Activated CD4-positive, alpha-beta T cell treated with anti-CD3 and anti-CD28 coated beads, Interleukin-10, Interleukin-2, amounts not matched to agents 100 ng/mL and 50 ng/mL, durations not matched to agents 16 hours and 8 hours (primary cell): ENCODE measurements around the gene YIF1A.
"Not testable (repeated sequence)": the region's sequence is repeated elsewhere in the genome, so short reads cannot be mapped to it uniquely, and the experiment has no call there.

Experiments
- DNase-seq: peaks from one replicate; pipeline ENCODE4 v3.0.0-alpha.2; 2020

The YIF1A gene

GRCh38 chr11:66310803-66311440 lies 22.0 kb upstream of the YIF1A start:
- DNase-seq, result not testable (repeated sequence)

- DNase-seq, result no peak
These were observed 21.4 kb upstream of the YIF1A start for GRCh38 chr11:66310324-66310723.

DNA sequence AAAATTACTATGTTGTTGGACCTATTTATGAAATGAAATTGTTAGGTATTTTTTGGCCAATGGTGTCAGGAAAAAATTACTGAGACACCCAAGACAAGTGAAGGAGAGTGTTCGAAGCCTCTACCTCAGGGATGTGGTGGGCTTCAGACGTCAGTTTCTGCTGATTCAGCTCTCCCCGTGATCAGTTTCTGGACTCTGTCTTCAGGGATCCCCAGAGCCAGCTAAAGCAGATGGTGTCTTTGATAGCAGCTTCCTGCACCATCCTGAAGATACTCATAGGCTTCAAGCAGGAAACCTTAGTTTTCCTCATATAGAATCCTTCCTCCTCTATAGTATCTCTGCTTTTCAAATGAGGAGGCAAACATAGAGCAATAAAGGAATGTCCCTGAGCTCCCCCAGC lies 20.5 kb upstream of the YIF1A start:
- DNase-seq, result no peak

GRCh38 chr11:66302656-66303055 lies 13.7 kb upstream of the YIF1A start:
- no peak for DNase-seq

GRCh38 chr11:66299186-66299585 lies 10.2 kb upstream of the YIF1A start:
- DNase-seq, result no peak

- DNase-seq, result no peak
These were observed 8.7 kb upstream of the YIF1A start for GRCh38 chr11:66297610-66298009.

DNA sequence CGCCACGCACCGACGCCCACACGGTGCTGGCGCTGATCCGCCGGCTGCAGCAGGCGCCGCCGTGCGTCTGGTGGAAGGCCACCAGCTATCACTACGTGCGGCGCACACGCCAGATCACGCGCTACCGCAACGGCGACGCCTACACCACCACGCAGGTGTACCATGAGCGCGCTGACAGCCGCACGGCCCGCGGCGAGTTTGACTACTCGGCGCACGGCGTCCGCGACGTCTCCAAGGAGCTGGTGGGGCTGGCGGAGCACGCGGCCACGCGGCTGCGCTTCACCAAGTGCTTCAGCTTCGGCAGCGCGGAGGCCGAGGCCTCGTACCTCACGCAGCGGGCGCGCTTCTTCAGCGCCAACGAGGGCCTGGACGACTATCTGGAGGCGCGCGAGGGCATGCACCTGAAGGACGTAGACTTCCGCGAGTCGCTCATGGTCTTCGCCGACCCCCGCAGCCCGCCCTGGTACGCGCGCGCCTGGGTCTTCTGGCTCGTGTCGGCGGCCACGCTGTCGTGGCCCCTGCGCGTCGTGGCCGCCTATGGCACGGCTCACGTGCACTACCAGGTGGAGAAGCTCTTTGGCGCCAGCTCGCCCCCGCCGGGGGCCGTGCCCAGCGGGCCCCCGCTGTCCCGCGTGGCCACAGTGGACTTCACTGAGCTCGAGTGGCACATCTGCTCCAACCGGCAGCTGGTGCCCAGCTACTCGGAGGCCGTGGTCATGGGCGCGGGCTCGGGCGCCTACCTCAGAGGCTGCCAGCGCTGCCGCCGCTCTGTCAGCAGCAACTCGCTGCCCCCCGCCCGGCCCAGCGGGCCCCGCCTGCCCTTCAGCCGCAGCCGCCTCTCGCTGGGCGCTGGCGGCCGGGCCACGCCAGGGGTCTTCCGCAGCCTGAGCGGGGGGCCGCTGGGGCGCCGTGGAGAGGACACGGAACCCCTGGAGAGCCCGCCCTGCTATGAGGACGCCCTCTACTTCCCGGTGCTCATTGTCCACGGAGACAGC lies 6.0 kb upstream of the YIF1A start:
- no peak for DNase-seq

GRCh38 chr11:66293777-66294625 lies 5.1 kb upstream of the YIF1A start:
- no peak for DNase-seq

GRCh38 chr11:66293352-66293751 lies 4.4 kb upstream of the YIF1A start:
- no peak for DNase-seq

DNA sequence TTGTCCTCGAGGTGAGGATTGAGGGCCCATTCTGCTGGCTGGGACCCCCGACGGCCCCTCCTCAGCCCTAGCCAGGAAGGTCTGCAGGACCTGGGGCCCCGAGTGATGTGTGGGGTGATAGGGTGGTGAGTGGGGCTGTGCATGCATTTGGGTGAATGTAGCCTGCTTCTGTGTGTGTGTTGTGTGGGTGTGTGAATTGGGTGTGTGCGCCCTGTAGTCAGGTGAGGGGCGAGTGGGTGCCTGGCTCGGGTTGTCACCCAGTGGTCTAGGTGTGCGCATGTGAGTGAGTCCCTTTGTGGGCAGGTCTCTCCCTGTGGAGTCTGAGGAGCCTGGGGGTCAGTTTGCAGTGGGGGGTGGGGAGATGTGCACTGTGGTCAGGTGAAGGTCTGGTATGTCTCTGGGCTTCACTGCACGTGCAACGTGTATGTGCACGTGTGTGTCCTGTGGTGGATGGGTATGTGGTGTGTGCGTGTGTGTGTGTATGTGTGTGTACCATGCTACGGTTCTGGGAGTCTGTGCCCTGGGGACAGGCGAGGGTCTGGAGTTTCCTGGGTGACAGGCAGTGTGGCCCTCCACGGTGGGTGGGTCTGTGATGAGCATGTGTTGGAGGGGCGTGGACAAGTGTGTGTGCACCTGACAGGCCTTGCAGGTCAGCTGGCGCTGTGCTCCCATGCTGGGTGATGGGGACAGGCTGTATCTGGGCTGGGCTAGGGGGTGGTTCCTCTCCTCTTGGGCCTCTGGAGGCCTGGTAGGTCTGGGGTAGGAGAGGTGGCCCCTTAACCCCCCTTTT lies 3.8 kb upstream of the YIF1A start:
- no peak for DNase-seq

- no peak for DNase-seq
These were observed 3.0 kb upstream of the YIF1A start, which contains the start of gene TMEM151A for GRCh38 chr11:66291706-66292542. Gene TMEM151A (plus strand): TSS chr11:66291894. CDS start chr11:66292014, 120 bp downstream.

- no peak for DNase-seq
These were observed 2.4 kb upstream of the YIF1A start for GRCh38 chr11:66291303-66291705.

GRCh38 chr11:66290330-66290621 lies 1.3 kb upstream of the YIF1A start:
- no peak for DNase-seq

DNA sequence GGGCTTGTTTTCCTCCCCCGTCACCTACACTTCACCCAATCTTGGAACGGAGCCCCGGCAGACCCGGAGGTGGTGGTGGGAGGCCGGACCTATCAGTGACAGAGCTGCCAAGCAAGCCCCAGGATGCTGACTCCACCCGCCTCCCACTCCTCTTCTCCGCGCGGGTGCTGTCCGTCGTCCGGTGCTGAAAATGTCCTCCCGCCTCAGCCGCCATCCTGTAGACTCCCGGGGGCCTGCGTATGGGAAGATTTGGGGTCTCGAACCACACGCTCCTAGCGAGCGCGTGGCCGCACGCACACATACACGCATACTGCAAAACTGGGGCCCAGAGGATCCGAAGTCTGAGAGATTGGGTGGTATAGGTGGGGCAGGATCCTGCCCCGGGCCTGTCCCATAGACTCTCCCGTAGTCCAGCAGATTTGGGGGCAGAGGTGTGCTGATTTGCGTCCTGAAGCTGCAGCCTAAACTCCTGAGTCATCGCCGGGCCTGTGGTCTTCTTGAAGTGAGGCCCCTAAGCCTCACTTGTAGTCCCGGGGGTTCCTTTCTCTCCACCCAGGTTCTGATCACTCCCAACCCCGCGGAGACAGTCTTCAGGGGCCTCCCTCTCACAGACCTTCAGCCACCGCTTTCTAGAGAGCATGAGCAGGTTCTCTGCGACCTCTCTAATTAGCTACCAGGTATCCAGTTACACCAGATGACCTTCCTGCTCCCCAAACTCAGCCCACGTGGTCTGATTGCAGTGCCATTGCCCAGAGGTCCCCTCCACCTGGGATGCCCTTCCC lies 796 bp upstream of the YIF1A start:
- DNase-seq, result peak; percentile 83

- DNase-seq, result no peak
These were observed 863 bp downstream of the YIF1A start for GRCh38 chr11:66287889-66288670.

DNA sequence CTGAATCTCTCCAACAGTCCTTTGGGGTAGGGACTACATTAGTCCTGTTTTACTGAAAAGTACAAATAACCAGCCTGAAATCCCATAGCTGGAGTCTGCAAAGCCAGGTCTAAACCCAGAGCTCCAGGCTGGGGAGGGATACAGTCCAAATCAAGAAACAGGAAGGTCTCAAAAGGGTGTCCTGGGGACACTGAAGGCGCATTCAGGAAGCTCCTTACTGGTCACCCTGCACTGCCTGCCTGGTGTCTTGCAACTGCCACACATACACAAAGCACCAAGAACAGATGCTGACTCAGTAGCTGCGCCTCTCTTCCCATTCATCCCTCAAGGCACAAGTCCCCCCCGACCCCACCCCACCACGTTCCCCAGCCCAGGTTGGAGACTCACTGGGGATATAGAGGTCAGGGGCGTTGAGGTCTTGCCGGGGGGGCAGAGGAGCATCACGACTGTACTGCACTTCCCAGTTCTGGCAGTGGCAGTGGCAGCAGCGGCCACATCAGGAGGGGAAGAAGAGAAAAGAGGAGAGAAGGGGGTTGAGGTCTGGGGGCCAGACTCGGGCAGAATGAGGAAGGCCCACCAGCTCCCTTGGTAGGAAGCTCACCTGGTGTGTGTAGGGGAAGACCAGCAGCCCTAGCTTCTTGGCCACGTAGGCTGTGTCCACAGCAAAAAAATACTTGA lies 1.6 kb downstream of the YIF1A start:
- no peak for DNase-seq

DNA sequence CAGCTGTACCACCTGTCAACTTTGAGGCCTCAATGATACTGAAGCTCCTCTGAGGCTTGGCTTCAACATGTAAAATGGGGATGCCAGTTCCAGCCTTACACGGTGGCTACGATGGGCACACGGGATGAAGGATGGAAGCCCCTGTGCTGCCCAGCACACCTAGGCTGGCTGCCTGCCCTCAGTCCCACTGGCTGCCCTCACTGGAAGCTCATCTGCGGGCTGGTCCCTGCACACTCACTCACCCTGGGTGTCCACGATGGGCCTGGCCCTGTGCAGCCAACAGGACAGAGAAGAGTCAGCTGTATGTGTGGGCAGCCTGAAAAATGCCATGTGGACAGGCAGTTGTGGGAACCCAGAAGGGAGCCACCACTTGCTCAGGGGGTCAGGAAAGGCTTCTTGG lies 2.2 kb downstream of the YIF1A start:
- DNase-seq, result no peak

DNA sequence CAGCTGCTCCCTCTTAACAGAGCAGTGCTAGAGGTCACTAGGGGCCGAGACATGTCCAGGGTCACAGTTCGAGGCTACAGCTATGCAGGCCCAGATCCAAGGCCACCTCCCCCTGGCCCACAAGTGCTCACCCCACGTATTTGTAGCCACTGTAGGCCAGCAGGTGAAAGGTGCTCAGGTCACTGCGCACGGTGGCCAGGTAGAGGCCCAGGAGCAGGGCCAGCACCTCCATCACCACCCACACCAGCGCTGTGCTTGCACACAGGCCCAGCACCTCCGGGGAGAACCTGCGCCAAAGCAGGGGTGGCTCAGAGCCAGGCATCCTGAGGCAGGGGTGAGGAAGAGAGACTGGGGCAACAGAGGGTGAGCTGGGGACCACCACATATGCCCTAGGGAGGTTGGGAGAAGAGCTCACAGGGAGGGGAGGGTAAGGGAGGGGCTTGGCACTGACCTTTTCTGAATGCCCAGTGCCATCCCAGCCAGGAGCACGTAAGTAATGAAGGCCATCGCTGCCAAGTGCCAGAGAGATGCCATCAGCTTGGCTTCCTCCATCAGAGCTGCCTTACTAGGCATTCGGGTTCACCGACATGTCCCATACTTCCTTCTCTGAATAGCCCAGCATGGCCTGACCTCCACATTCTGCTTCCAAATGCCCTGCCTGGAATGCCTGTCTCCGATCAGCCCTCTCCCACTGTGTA lies 3.5 kb downstream of the YIF1A start:
- no peak for DNase-seq
